HCT116 (cell line): ENCODE measurements around the gene PLEKHA6. TPM values are rescaled to one million over a fixed set of nuclear protein-coding genes. Genes with fewer than 3 reads are reported as not detected.

ENCODE experiments used
- ATAC-seq: fragments of 200-7000 bp; cut with Tn5 transposase; 2 replicates; pipeline ENCODE4 v1.9.1; 2020; ENCODE audit warnings: mild to moderate bottlenecking, moderate library complexity
- BruUV-seq: library from RNA; stranded (reverse); fragments of 400-500 nt; replicated peaks from 2 replicates; lab custom pipeline; 2021; lab: Mats Ljungman, UMichigan
- CTCF ChIA-PET: fragments of 300-600 bp; sonication (Branson Sonifier 250); formaldehyde crosslinking; loops from one replicate; lab custom pipeline; 2021; ENCODE audit warnings: antibody characterized with exemption; lab: Charles Lee
- POLR2A ChIA-PET: fragments of 300-600, 350-600 bp; sonication (Branson Sonifier 250); formaldehyde crosslinking; loops from one replicate; lab custom pipeline; 2021; ENCODE audit warnings: antibody characterized with exemption; lab: Charles Lee
- RAD21 ChIA-PET, 2 experiments: fragments of 300-600 bp; sonication (Branson Sonifier 250); formaldehyde crosslinking; loops; one replicate each; lab custom pipeline; 2023; ENCODE audit warnings: low total read pairs in 2 of 2; ENCODE audit not compliant: uncharacterized antibody in 2 of 2, unreplicated experiment in 2 of 2, low non-redundant PET in 1 of 2; lab: Charles Lee
- DNase-seq: peaks from one replicate; pipeline ENCODE4 v3.0.0-alpha.2; 2010; ENCODE audit warnings: low read depth, low spot score
- H2AFZ ChIP-seq: fragments of 200-600 bp; shearing (Covaris generic), sonication (generic); 2 replicates; pipeline ENCODE4 v1.6.1; 2017; ENCODE audit warnings: low read depth, mixed run types, mixed read lengths, antibody characterized with exemption, low read length; ENCODE audit not compliant: poor library complexity, severe bottlenecking
- H3K27ac ChIP-seq: 2 replicates; pipeline ENCODE4 v1.5.1; 2012; ENCODE audit warnings: low read depth, low read length
- H3K27me3 ChIP-seq: fragments of 200-600 bp; sonication (generic); 2 replicates; pipeline ENCODE4 v1.6.1; 2016; ENCODE audit warnings: mixed run types, low read length, mixed read lengths; ENCODE audit not compliant: insufficient read depth
- H3K36me3 ChIP-seq, 2 experiments: fragments of 200-500 bp in 1 of 2; fragments of 200-600 bp in 1 of 2; sonication (Bioruptor generic) in 1 of 2; sonication (generic) in 1 of 2; 2 replicates each; pipeline versions ENCODE4 v1.5.1 to v1.6.1; 2014 to 2016; ENCODE audit warnings: low read length in 2 of 2, inconsistent platforms in 1 of 2, mixed read lengths in 1 of 2, mixed run types in 1 of 2; ENCODE audit not compliant: insufficient read depth in 2 of 2, control insufficient read depth in 1 of 2
- H3K4me1 ChIP-seq, 2 experiments: fragments of 200-600 bp in 1 of 2; sonication (generic) in 1 of 2; 2 replicates each; pipeline versions ENCODE4 v1.5.1 to v1.6.1; 2012 to 2017; ENCODE audit warnings: low read length in 2 of 2, inconsistent platforms in 1 of 2, mild to moderate bottlenecking in 1 of 2, mixed read lengths in 1 of 2, mixed run types in 1 of 2, moderate library complexity in 1 of 2; ENCODE audit not compliant: insufficient read depth in 2 of 2, control insufficient read depth in 1 of 2
- H3K4me2 ChIP-seq: fragments of 200-600 bp; sonication (generic); 2 replicates; pipeline ENCODE4 v1.6.1; 2017; ENCODE audit warnings: mixed run types, low read length, mixed read lengths
- H3K4me3 ChIP-seq, 2 experiments: fragments of 200-600 bp in 1 of 2; sonication (generic) in 1 of 2; replicated peaks in 1 of 2; 2 replicates each; pipeline ENCODE4 v1.5.1; 2011 to 2016; ENCODE audit warnings: low read length in 2 of 2, control low read depth in 1 of 2, low read depth in 1 of 2, mild to moderate bottlenecking in 1 of 2, mixed read lengths in 1 of 2, mixed run types in 1 of 2
- H3K79me2 ChIP-seq: fragments of 200-600 bp; sonication (generic); 2 replicates; pipeline ENCODE4 v1.6.1; 2017; ENCODE audit warnings: mild to moderate bottlenecking, mixed run types, low read length, moderate library complexity, mixed read lengths; ENCODE audit not compliant: insufficient read depth
- H3K9ac ChIP-seq: fragments of 200-600 bp; sonication (generic); 2 replicates; pipeline ENCODE4 v1.6.1; 2016; ENCODE audit warnings: low read length, mixed read lengths
- H3K9me2 ChIP-seq: fragments of 200-600 bp; sonication (generic), shearing (Covaris generic); 2 replicates; pipeline ENCODE4 v1.6.1; 2017; ENCODE audit warnings: mixed run types, mild to moderate bottlenecking, moderate library complexity; ENCODE audit not compliant: insufficient read depth
- H3K9me3 ChIP-seq, 2 experiments: fragments of 200-500 bp in 1 of 2; fragments of 200-600 bp in 1 of 2; sonication (Bioruptor generic) in 1 of 2; sonication (generic) in 1 of 2; 2 replicates each; pipeline ENCODE4 v1.6.1; 2014 to 2017; ENCODE audit warnings: low read length in 2 of 2, mixed read lengths in 2 of 2, inconsistent platforms in 1 of 2, low read depth in 1 of 2, mild to moderate bottlenecking in 1 of 2, mixed run types in 1 of 2, moderate library complexity in 1 of 2; ENCODE audit not compliant: control insufficient read depth in 1 of 2, insufficient read depth in 1 of 2
- H4K20me1 ChIP-seq: fragments of 200-600 bp; sonication (generic), shearing (Covaris generic); 2 replicates; pipeline ENCODE4 v1.6.1; 2017; ENCODE audit warnings: mixed run types, mild to moderate bottlenecking, moderate library complexity; ENCODE audit not compliant: insufficient read depth
- CBX3 ChIP-seq: IDR thresholded peaks from 2 replicates; pipeline ENCODE4 v1.6.1; 2012; ENCODE audit warnings: low read depth
- CEBPB ChIP-seq: IDR thresholded peaks from 2 replicates; pipeline ENCODE4 v1.6.1; 2012; ENCODE audit warnings: low read depth
- CTCF ChIP-seq, 3 experiments: fragments of 200-600 bp in 1 of 3; sonication (generic) in 1 of 3; IDR thresholded peaks in 2 of 3; conservative IDR thresholded peaks in 1 of 3; 2 replicates each; pipeline ENCODE4 v1.5.1; 2012 to 2017; ENCODE audit warnings: low read depth in 2 of 3, low read length in 2 of 3, antibody characterized with exemption in 1 of 3, borderline replicate concordance in 1 of 3, control low read depth in 1 of 3, mild to moderate bottlenecking in 1 of 3, mixed read lengths in 1 of 3, mixed run types in 1 of 3, moderate library complexity in 1 of 3; ENCODE audit not compliant: insufficient read depth in 1 of 3
- ELF1 ChIP-seq: IDR thresholded peaks from 2 replicates; pipeline ENCODE4 v1.6.1; 2012; ENCODE audit warnings: low read depth, borderline replicate concordance
- EZH2 ChIP-seq: fragments of 200-600 bp; sonication (generic); IDR thresholded peaks from 2 replicates; pipeline ENCODE4 v1.6.1; 2017; ENCODE audit warnings: antibody characterized with exemption, mixed run types
- MAX ChIP-seq: IDR thresholded peaks from 2 replicates; pipeline ENCODE4 v1.6.1; 2012
- SP1 ChIP-seq: IDR thresholded peaks from 2 replicates; pipeline ENCODE4 v1.6.1; 2012; ENCODE audit warnings: low read depth
- TCF7L2 ChIP-seq: IDR thresholded peaks from 2 replicates; pipeline ENCODE4 v1.7.0; 2011; ENCODE audit warnings: borderline replicate concordance, inconsistent platforms; ENCODE audit not compliant: insufficient read depth, insufficient read length; ENCODE audit errors: extremely low read depth
- YY1 ChIP-seq: IDR thresholded peaks from 2 replicates; pipeline ENCODE4 v1.6.1; 2011; ENCODE audit warnings: low read length, low read depth, moderate library complexity, mild to moderate bottlenecking; ENCODE audit not compliant: insufficient replicate concordance; ENCODE audit errors: extremely low read depth
- ZNF274 ChIP-seq: fragments of 200-500 bp; sonication (Bioruptor generic); IDR thresholded peaks from 2 replicates; pipeline ENCODE4 v1.6.1; 2014; ENCODE audit warnings: mild to moderate bottlenecking, low read depth, low read length, inconsistent platforms
- intact Hi-C: fragments of 100-400 bp; cut with micrococcal nuclease; formaldehyde crosslinking; loops from 2 replicates; pipeline ENCODE4 v1.10.0; 2022
- total RNA-seq: library from RNA; stranded (reverse); gene quantifications from one replicate; pipeline ENCODE4 v1.2.1, GENCODE V29; 2021; ENCODE audit not compliant: unreplicated experiment
- TF ChIP-seq, protein P1 (sequence below): IDR thresholded peaks from 2 replicates; pipeline ENCODE4 v1.6.1; 2012

PLEKHA6 gene
- total RNA-seq, 1 experiment from 2014 or later = 13.1 TPM

GRCh38 chr1:204204944-204205343 lies 154.8 kb downstream of the PLEKHA6 start:
- Histone ChIP-seq H3K27ac (no peak overlapping the region), H4K20me1 (no peaks in the 10 kb centered on the region), H3K4me1 (peaks cover 8 to 27% of the 10 kb centered on the region in 2 experiments)
- TF ChIP-seq CTCF (IDR thresholded peaks at IDR 0.05 in 2 of 3, conservative IDR thresholded peaks at IDR 0.05 in 1 of 3; ENCODE audit: borderline replicate concordance in 1 of 3, insufficient read depth in 1 of 3, low read depth in 2 of 3, low read length in 2 of 3) = no peak
- TF ChIP-seq ELF1 = no peak
- no peak for TF ChIP-seq SP1
- no peak for TF ChIP-seq ZNF274
- TF ChIP-seq CEBPB = no peak
- TF ChIP-seq, all 23 proteins: peak for 0
- H3K4me2 ChIP-seq = no peak overlapping the region
- no peak overlapping the region for H3K9ac ChIP-seq
- no peaks in the 10 kb centered on the region for H3K27me3 ChIP-seq
- no peak overlapping the region for H2AFZ ChIP-seq
- CTCF ChIA-PET = interaction anchor here (0.9 to 3.3 kb wide), 4 partner anchors 30 to 194 kb away, joined by 3 to 53 read pairs (median 6); no protein-coding TSS in a partner anchor
- H3K9me2 ChIP-seq = no peaks in the 10 kb centered on the region
- H3K36me3 ChIP-seq = no peaks in the 10 kb centered on the region
- 0 out of 2 replicates have a peak, but pooled peaks cover 4% of the 10 kb centered on the region for H3K79me2 ChIP-seq
- no peak for ATAC-seq
- intact Hi-C loops = no loop called here
- RAD21 ChIA-PET = interaction anchor here (1.6 to 3.3 kb wide), 2 partner anchors 42 kb away, joined by 5 to 17 read pairs; no protein-coding TSS in a partner anchor
- no peaks in the 10 kb centered on the region for H3K9me3 ChIP-seq
- no peak for DNase-seq
- no peak overlapping the region for H3K4me3 ChIP-seq
- POLR2A ChIA-PET = no interaction called here
- no TSS peak for BruUV-seq

DNA sequence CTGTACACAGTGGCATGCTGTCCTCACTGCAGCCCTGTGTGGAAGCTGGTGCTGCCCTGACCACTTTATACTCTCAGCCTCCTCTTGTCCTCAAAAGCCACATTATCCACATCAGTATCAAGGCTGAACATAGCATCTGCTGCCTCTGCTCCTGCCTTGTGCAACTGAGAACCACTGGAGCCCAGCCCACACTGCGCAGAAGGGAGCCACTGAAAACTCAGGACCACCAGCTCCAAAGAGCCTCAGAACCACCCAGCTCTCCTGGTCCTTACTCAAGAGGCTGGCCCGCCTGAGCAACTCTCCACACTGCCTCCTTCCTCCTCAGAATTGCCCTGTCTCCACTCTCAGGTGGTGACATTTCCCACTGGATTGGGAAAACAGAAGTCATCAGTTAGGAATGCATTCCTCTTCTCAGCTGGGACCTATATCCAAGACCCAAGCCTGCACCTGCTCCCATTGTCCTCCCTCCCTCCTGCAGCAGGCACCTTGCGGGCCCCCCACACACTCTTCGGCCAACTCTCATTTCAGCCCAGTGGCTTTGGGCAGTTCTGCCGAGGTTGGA lies 156.4 kb downstream of the PLEKHA6 start:
- no peaks in the 10 kb centered on the region for H4K20me1 ChIP-seq
- intact Hi-C loops = no loop called here
- TF ChIP-seq YY1 = no peak
- TF ChIP-seq, protein P1, sequence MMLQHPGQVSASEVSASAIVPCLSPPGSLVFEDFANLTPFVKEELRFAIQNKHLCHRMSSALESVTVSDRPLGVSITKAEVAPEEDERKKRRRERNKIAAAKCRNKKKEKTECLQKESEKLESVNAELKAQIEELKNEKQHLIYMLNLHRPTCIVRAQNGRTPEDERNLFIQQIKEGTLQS = no peak
- TF ChIP-seq CBX3 = no peak
- TF ChIP-seq MAX = no peak
- no peak for TF ChIP-seq TCF7L2
- TF ChIP-seq ZNF274 = no peak
- no peak for TF ChIP-seq EZH2
- no peak overlapping the region for H3K27ac ChIP-seq
- BruUV-seq = no TSS peak
- H3K9me2 ChIP-seq = no peaks in the 10 kb centered on the region
- POLR2A ChIA-PET = no interaction called here
- DNase-seq (no peak), ATAC-seq (no peak)
- H3K27me3 ChIP-seq = no peaks in the 10 kb centered on the region
- H3K4me1 ChIP-seq = peaks cover 20 to 44% of the 10 kb centered on the region in 2 experiments
- H3K36me3 ChIP-seq = no peaks in the 10 kb centered on the region
- CTCF ChIA-PET = interaction anchor here (1.8 kb wide), 1 partner anchor 40 kb away, joined by 11 read pairs; no protein-coding TSS in a partner anchor
- H3K9me3 ChIP-seq = no peaks in the 10 kb centered on the region
- H3K4me3 ChIP-seq = no peak overlapping the region
- RAD21 ChIA-PET = no interaction called here
- 0 out of 2 replicates have a peak, but pooled peaks cover 4% of the 10 kb centered on the region for H3K79me2 ChIP-seq
- peak overlapping the region; percentile 31 for H3K4me2 ChIP-seq
- no peak overlapping the region for H2AFZ ChIP-seq
- H3K9ac ChIP-seq = no peak overlapping the region
